ENCODE results near the gene ARSA. TPM values are rescaled to one million over a fixed set of nuclear protein-coding genes. Genes with fewer than 3 reads are reported as not detected.

ARSA gene
- total and polyA plus RNA-seq, 4 donors, result 6.8 to 28.0 (median 15.8) TPM

DNA sequence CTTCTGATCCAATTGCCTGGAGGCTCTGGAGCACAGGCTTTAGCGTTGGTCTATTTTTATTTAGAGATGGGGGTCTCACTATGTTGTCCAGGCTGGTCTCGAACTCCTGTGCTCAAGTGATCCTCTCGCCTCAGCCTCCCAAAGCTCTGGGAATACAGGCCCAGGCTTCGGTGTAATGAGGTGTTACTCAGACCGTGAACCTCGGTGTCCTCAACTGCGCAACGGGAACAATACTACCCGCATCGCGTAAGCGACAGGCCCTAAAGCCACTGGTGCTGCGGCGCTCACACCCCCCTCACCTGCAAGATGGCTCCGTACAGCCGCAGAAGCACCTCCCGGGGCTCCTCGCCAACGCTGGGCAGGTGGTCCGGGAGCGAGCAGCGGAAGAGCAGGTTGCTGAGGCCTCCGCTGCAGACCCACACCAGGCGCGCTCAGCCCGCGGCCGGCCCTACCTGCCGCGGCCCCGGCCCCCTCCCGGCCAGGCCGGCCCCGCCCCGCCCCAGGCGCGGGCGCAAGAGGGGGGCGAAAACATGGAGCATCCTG lies 45.9 kb downstream of the ARSA start:
- Histone ChIP-seq H3K4me3 (ENCODE audit: low read depth in 1 of 3, low read length in 3 of 3) (peak overlapping the region; percentile 74 to 77 (median 74)), H3K4me1 (ENCODE audit: control insufficient read depth in 4 of 4, insufficient read depth in 4 of 4, low read length in 3 of 4) (peaks cover 10 to 23% (median 16%) of the 10 kb centered on the region in 4 donors), H3K9me3 (ENCODE audit: control insufficient read depth in 4 of 4, low read length in 3 of 4) (no peaks in the 10 kb centered on the region), H3K27ac (ENCODE audit: low read depth in 1 of 2, low read length in 2 of 2) (peak overlapping the region; percentile 97 to 99), H3K9ac (ENCODE audit: low read depth in 1 of 2, low read length in 2 of 2) (peak overlapping the region; percentile 18 to 30), H3K27me3 (ENCODE audit: control insufficient read depth in 4 of 4, insufficient read depth in 4 of 4, low read length in 3 of 4) (no peaks in the 10 kb centered on the region), H3K36me3 (ENCODE audit: control insufficient read depth in 4 of 4, insufficient read depth in 3 of 4, low read depth in 1 of 4, low read length in 3 of 4) (peaks cover 0 to 1% (median 0%) of the 10 kb centered on the region in 4 donors)
- TF ChIP-seq, protein P1, sequence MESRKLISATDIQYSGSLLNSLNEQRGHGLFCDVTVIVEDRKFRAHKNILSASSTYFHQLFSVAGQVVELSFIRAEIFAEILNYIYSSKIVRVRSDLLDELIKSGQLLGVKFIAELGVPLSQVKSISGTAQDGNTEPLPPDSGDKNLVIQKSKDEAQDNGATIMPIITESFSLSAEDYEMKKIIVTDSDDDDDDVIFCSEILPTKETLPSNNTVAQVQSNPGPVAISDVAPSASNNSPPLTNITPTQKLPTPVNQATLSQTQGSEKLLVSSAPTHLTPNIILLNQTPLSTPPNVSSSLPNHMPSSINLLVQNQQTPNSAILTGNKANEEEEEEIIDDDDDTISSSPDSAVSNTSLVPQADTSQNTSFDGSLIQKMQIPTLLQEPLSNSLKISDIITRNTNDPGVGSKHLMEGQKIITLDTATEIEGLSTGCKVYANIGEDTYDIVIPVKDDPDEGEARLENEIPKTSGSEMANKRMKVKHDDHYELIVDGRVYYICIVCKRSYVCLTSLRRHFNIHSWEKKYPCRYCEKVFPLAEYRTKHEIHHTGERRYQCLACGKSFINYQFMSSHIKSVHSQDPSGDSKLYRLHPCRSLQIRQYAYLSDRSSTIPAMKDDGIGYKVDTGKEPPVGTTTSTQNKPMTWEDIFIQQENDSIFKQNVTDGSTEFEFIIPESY (IDR thresholded peaks at IDR 0.05), result no peak
- TF ChIP-seq NR2F2 (IDR thresholded peaks at IDR 0.05), result no peak
- no peak for TF ChIP-seq GABPA (IDR thresholded peaks at IDR 0.05 in 1 of 2, conservative IDR thresholded peaks at IDR 0.05 in 1 of 2)
- TF ChIP-seq RXRA (IDR thresholded peaks at IDR 0.05), result no peak
- no peak for TF ChIP-seq HNF4A (conservative IDR thresholded peaks at IDR 0.05)
- TF ChIP-seq FOXA2 (IDR thresholded peaks at IDR 0.05), result no peak
- TF ChIP-seq SP1 (IDR thresholded peaks at IDR 0.05), result no peak
- TF ChIP-seq, protein P2, sequence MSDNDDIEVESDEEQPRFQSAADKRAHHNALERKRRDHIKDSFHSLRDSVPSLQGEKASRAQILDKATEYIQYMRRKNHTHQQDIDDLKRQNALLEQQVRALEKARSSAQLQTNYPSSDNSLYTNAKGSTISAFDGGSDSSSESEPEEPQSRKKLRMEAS (IDR thresholded peaks at IDR 0.05), result no peak
- no peak for TF ChIP-seq RAD21 (IDR thresholded peaks at IDR 0.05)
- TF ChIP-seq, protein P3, sequence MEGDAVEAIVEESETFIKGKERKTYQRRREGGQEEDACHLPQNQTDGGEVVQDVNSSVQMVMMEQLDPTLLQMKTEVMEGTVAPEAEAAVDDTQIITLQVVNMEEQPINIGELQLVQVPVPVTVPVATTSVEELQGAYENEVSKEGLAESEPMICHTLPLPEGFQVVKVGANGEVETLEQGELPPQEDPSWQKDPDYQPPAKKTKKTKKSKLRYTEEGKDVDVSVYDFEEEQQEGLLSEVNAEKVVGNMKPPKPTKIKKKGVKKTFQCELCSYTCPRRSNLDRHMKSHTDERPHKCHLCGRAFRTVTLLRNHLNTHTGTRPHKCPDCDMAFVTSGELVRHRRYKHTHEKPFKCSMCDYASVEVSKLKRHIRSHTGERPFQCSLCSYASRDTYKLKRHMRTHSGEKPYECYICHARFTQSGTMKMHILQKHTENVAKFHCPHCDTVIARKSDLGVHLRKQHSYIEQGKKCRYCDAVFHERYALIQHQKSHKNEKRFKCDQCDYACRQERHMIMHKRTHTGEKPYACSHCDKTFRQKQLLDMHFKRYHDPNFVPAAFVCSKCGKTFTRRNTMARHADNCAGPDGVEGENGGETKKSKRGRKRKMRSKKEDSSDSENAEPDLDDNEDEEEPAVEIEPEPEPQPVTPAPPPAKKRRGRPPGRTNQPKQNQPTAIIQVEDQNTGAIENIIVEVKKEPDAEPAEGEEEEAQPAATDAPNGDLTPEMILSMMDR (IDR thresholded peaks at IDR 0.05; ENCODE audit: low read depth, low read length, missing input control), result no peak
- TF ChIP-seq, protein P4, sequence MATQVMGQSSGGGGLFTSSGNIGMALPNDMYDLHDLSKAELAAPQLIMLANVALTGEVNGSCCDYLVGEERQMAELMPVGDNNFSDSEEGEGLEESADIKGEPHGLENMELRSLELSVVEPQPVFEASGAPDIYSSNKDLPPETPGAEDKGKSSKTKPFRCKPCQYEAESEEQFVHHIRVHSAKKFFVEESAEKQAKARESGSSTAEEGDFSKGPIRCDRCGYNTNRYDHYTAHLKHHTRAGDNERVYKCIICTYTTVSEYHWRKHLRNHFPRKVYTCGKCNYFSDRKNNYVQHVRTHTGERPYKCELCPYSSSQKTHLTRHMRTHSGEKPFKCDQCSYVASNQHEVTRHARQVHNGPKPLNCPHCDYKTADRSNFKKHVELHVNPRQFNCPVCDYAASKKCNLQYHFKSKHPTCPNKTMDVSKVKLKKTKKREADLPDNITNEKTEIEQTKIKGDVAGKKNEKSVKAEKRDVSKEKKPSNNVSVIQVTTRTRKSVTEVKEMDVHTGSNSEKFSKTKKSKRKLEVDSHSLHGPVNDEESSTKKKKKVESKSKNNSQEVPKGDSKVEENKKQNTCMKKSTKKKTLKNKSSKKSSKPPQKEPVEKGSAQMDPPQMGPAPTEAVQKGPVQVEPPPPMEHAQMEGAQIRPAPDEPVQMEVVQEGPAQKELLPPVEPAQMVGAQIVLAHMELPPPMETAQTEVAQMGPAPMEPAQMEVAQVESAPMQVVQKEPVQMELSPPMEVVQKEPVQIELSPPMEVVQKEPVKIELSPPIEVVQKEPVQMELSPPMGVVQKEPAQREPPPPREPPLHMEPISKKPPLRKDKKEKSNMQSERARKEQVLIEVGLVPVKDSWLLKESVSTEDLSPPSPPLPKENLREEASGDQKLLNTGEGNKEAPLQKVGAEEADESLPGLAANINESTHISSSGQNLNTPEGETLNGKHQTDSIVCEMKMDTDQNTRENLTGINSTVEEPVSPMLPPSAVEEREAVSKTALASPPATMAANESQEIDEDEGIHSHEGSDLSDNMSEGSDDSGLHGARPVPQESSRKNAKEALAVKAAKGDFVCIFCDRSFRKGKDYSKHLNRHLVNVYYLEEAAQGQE (IDR thresholded peaks at IDR 0.05), result no peak
- no peak for TF ChIP-seq EGR1 (IDR thresholded peaks at IDR 0.05; ENCODE audit: low read depth in 2 of 2)
- no peak for TF ChIP-seq JUND (IDR thresholded peaks at IDR 0.05)
- TF ChIP-seq HNF4G (IDR thresholded peaks at IDR 0.05), result no peak
- TF ChIP-seq YY1 (IDR thresholded peaks at IDR 0.05), result no peak
- TF ChIP-seq, protein P5, sequence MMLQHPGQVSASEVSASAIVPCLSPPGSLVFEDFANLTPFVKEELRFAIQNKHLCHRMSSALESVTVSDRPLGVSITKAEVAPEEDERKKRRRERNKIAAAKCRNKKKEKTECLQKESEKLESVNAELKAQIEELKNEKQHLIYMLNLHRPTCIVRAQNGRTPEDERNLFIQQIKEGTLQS (IDR thresholded peaks at IDR 0.05), result no peak
- no peak for TF ChIP-seq TAF1 (conservative IDR thresholded peaks at IDR 0.05)
- TF ChIP-seq FOXA1 (IDR thresholded peaks at IDR 0.05), result no peak
- no peak for DNase-seq (ENCODE audit: low spot score)
- WGBS, result 8% methylated on average over 39 of the region's 39 CpGs
